Pancreas (tissue), 10 donors: ENCODE measurements around the gene MKLN1. TPM values are rescaled to one million over a fixed set of nuclear protein-coding genes. Genes with fewer than 3 reads are reported as not detected.

ENCODE experiments used
- ATAC-seq, 4 donors: fragments of 200-7000 bp; cut with Tn5 transposase; one replicate each; pipeline versions ENCODE4 v1.8.0 to v1.9.1; 2020; ENCODE audit warnings: mild to moderate bottlenecking in 4 of 4, moderate library complexity in 4 of 4
- DNase-seq, 6 donors: peaks; one replicate each; pipeline ENCODE4 v3.0.0-alpha.2; 2020
- FAIRE-seq: peaks from 2 replicates; lab custom pipeline; 2012; peaks lifted over from hg19 to GRCh38; lab: Jason Lieb, UNC
- H3K27ac ChIP-seq, 4 donors: fragments of 200-600 bp; sonication (generic); 1 replicate in 3 of 4; 2 replicates in 1 of 4; pipeline versions ENCODE4 v1.5.0 to v1.8.0; 2020
- H3K27me3 ChIP-seq, 4 donors: fragments of 200-600 bp; one replicate each; pipeline ENCODE4 v1.8.0; 2021
- H3K36me3 ChIP-seq, 3 donors: fragments of 200-600 bp; sonication (generic) in 1 of 3; one replicate each; pipeline versions ENCODE4 v1.5.0 to v1.8.0; 2020 to 2021
- H3K4me1 ChIP-seq, 3 donors: fragments of 200-600 bp; one replicate each; pipeline ENCODE4 v1.8.0; 2021
- H3K4me3 ChIP-seq, 4 donors: fragments of 200-600 bp; sonication (generic) in 2 of 4; one replicate each; pipeline versions ENCODE4 v1.5.0 to v1.8.0; 2020 to 2021
- H3K9me3 ChIP-seq, 4 donors: fragments of 200-600 bp; one replicate each; pipeline ENCODE4 v1.8.0; 2021
- WGBS, 2 donors: extraction: QIAGEN DNeasy Blood & Tissue Kit; methylation state at CpG; one replicate each; pipeline ENCODE4 v1.1.7; 2013; 5-methylcytosine and 5-hydroxymethylcytosine counted together
- intact Hi-C, 3 donors: fragments of 100-400 bp; cut with DNase I; formaldehyde crosslinking; loops; one replicate each; pipeline versions ENCODE4 v1.11.1 to v1.14.2; 2022
- polyA plus RNA-seq, 2 donors: library from polyadenylated mRNA; stranded (reverse); fragments of 200-250 nt; gene quantifications; one replicate each; pipeline ENCODE4 v1.2.3, GENCODE V29; 2013
- total RNA-seq, 6 donors: library from RNA; stranded (reverse); fragmentation: NEBNext Ultra II Directional in 4 of 6; extraction: Animal tissue kit (Norgen Biotek cat#: 25700) in 4 of 6; gene quantifications; one replicate each; pipeline versions ENCODE4 v1.2.1 to v1.2.4, GENCODE V29; 2021 to 2023
- TF ChIP-seq, protein P1 (sequence below), 4 donors: fragments of 200-600 bp; sonication (generic) in 3 of 4; IDR thresholded peaks; one replicate each; pipeline versions ENCODE4 v1.5.0 to v1.8.0; 2021; ENCODE audit warnings: antibody characterized with exemption in 4 of 4
- donor health status: healthy with polysubstance abuse.
- donor health status: DM: no; HTN: no; CAD: no; lungs with moderate emphysema.
- donor health status: DM: no; HTN: no; CAD: no.
- donor health status: control.
- donor health status: control.
- donor health status: Bipolar disorder and iron deficiency.
- donor health status: DM: yes; HTN: yes; CAD: no.
- donor health status: DM: no; HTN: no; CAD: no.
- donor health status: DM: no; HTN: no; CAD: no.
- donor health status: DM: yes; HTN: yes; CAD: no.

MKLN1 gene
- total RNA-seq (10 to 100 TPM; 14.5 to 30.2 (median 23.4) TPM), polyA plus RNA-seq (1 to 10 TPM; 7.0 to 10.0 TPM)

DNA sequence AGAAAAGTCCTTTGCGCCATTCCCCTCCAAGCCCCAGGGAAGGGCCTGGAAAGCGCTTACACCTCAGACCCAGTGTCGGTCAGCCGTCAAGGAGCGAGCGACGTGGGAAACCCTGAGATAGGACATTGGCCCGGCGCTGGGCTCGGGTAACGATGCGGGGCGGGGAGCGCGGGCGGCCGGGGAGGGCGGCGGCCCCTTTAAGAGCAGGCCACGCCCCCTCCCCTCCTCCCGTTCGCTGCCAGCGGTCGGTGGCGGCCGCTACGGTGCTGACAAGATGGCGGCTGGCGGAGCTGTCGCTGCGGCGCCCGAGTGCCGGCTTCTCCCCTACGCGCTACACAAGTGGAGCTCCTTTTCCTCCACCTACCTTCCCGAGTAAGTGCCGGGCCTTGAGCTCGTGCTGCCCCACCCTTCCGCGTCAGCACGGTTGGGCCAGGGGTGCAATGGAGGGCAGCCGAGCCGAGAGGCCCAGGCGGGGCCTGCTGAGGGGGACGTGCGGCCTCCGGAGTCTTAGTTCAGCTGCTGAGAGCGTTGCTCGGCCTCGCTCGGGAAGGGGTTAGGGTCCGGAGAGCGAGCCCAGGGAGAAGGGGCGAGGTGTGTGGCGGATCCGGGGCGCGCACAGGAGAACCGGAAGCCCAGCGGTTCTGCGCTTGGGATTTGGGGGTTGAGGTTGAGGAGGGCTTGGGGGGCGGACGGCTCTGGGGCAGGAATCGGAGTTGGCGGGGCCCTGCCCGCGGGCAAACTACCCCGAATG is at the start of gene MKLN1:
Gene MKLN1, plus strand, starts transcription at position 251 of the 751 bp plus-strand sequence. Its CDS starts 24 bp downstream, at position 275.
- intact Hi-C loops, result no loop called here
- peak; percentile 97 to 99 (median 99) for ATAC-seq

DNA sequence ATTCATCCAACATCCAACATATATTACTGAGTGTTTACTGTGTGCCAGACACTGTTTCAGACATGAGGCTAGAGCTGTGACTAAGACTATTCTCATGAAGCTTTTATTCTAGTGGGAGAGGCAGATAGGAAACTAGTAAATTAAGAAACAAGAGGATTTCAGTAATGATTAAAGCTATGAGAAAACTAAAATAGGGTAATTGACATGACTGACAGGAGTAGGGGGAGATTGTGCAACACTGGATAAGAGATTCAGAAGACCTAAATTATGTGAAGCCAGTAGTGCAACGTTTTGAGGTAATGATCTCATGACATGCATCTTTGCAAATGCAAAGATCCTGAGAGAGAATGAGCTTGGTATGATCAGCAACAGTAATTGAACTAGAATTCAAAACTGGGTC is 48.6 kb upstream of the MKLN1 start:
- WGBS, 2 donors, result 29 to 40% methylated on average over 1 of the region's 1 CpG
- intact Hi-C loops, result no loop called here

More for the DNA sequence above, at the start of gene MKLN1:
- peak; percentile 88 to 97 (median 92) for DNase-seq
- Histone ChIP-seq H3K27me3 (no peaks in the 10 kb centered on the region), H3K27ac (peak within 1 kb of the TSS; percentile 87 to 99 (median 96)), H3K36me3 (no peaks in the 10 kb centered on the region), H3K4me3 (peak within 1 kb of the TSS; percentile 66 to 98 (median 92)), H3K9me3 (no peaks in the 10 kb centered on the region), H3K4me1 (peaks cover 16 to 32% (median 30%) of the 10 kb centered on the region in 3 donors)
- WGBS, 2 donors, result 0 to 1% methylated on average over 61 to 69 of the region's 69 CpGs
- TF ChIP-seq, protein P1, sequence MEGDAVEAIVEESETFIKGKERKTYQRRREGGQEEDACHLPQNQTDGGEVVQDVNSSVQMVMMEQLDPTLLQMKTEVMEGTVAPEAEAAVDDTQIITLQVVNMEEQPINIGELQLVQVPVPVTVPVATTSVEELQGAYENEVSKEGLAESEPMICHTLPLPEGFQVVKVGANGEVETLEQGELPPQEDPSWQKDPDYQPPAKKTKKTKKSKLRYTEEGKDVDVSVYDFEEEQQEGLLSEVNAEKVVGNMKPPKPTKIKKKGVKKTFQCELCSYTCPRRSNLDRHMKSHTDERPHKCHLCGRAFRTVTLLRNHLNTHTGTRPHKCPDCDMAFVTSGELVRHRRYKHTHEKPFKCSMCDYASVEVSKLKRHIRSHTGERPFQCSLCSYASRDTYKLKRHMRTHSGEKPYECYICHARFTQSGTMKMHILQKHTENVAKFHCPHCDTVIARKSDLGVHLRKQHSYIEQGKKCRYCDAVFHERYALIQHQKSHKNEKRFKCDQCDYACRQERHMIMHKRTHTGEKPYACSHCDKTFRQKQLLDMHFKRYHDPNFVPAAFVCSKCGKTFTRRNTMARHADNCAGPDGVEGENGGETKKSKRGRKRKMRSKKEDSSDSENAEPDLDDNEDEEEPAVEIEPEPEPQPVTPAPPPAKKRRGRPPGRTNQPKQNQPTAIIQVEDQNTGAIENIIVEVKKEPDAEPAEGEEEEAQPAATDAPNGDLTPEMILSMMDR (IDR thresholded peaks at IDR 0.05), result no peak
- FAIRE-seq, result no peak

DNA sequence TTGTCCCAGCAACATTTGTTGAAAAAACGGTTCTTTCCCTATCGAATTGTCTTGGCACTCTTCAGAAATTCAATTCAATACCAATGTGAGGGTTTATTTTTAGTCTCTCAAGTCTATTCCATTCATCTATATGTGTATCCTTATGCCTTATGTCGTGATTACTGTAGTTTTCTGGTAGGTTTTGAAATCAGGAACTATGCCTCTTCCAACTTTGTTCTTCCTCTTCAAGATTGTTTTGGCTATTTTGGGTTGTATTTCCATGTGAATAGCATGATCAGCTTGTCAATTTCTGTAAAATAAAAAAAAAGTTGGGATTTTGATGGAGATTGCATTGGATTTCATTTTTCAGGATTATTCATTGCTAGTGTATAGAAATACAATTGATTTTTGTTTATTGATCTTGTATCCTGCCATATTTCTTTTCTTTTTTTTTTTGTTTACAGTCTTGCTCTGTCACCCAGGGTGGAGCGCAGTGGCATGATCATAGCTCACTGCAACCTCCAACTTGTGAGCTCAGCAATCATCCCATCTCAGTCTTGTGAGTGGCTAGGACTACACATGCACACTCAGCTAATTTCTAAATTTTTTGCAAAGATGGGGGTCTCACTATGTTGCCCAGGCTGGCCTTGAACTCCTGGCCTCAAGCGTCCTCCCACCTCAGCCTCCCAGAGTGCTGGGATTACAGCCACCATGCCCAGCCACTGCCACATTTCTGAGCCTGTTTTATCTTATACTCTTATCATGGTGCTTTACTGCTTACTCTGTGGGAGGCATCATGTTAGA is 46.2 kb upstream of the MKLN1 start:
- intact Hi-C loops, result no loop called here
- Histone ChIP-seq H3K9me3 (no peaks in the 10 kb centered on the region), H3K4me3 (no peak overlapping the region), H3K4me1 (no peaks in the 10 kb centered on the region), H3K36me3 (no peaks in the 10 kb centered on the region), H3K27ac (no peak overlapping the region), H3K27me3 (no peaks in the 10 kb centered on the region)
- FAIRE-seq, result no peak
- TF ChIP-seq, protein P1 (IDR thresholded peaks at IDR 0.05), result no peak
- WGBS, 2 donors, result 82 to 89% methylated on average over 5 of the region's 5 CpGs
- no peak for ATAC-seq
- DNase-seq, result no peak

More for the DNA sequence above, 48.6 kb upstream of the MKLN1 start:
- Histone ChIP-seq H3K9me3 (no peaks in the 10 kb centered on the region), H3K27me3 (no peaks in the 10 kb centered on the region), H3K27ac (no peak overlapping the region), H3K4me3 (no peak overlapping the region), H3K36me3 (no peaks in the 10 kb centered on the region), H3K4me1 (no peaks in the 10 kb centered on the region)
- ATAC-seq (no peak), FAIRE-seq (no peak), DNase-seq (no peak)
- TF ChIP-seq, protein P1 (IDR thresholded peaks at IDR 0.05), result no peak

DNA sequence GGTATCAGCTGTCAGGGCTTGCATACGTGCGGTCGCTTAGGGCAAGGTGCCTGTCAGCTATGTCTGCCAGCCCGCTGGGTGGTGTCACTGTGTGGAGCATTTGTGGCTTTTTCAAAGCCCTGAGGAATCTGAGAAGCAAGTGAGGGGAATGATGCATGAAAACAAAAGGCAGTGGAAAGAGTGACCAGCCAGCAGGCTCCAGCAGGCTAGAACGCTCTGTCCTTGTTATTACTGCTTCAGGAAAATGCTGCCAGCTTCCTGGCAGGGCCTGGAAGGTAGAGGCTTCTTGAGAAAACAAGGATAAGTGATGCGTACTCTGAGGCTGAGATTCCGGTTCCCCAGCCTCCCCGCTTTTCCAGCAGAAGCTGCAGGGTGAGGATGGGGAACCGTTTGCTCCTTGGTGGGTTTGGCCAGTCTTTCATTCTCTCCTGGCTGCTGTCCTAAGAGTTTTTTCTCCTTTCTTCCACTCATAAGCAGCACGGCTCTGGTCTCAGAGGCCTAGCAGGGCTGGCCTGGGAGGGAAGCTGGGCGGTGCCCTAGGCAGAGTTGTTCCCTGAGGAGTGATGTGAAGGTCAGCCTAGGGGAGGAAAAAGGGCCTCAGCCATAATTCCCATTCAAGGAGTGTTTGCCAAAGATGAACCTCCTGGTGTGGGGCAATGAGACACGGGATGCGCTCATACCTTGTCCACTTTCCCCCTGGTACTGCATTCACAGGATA is 42.8 kb upstream of the MKLN1 start:
- DNase-seq (no peak), FAIRE-seq (no peak), ATAC-seq (peak in 1 of 4 donors; percentile 29)
- no peaks in the 10 kb centered on the region for H3K36me3 ChIP-seq
- H3K27ac ChIP-seq, result no peak overlapping the region
- intact Hi-C loops, result no loop called here
- TF ChIP-seq, protein P1 (IDR thresholded peaks at IDR 0.05), result no peak
- no peak overlapping the region for H3K4me3 ChIP-seq
- 82 to 87% methylated on average over 13 of the region's 13 CpGs for WGBS, 2 donors
- no peaks in the 10 kb centered on the region for H3K9me3 ChIP-seq
- H3K27me3 ChIP-seq, result no peaks in the 10 kb centered on the region
- H3K4me1 ChIP-seq, result no peaks in the 10 kb centered on the region
